ENCODE measurements around the gene UNC5B.

- TF ChIP-seq ZFX (IDR thresholded peaks at IDR 0.05) = no peak
- no peak for TF ChIP-seq CTCF (conservative IDR thresholded peaks at IDR 0.05)
These were observed 13.1 kb downstream of the UNC5B start for GRCh38 chr10:71225291-71226058.
